ENCODE data around the gene GNG8.

GRCh38 chr19:46640656-46641055, 4.7 kb upstream of the GNG8 start:
- no peak for TF ChIP-seq POLR2A (IDR thresholded peaks at IDR 0.05)
- TF ChIP-seq, protein P1, sequence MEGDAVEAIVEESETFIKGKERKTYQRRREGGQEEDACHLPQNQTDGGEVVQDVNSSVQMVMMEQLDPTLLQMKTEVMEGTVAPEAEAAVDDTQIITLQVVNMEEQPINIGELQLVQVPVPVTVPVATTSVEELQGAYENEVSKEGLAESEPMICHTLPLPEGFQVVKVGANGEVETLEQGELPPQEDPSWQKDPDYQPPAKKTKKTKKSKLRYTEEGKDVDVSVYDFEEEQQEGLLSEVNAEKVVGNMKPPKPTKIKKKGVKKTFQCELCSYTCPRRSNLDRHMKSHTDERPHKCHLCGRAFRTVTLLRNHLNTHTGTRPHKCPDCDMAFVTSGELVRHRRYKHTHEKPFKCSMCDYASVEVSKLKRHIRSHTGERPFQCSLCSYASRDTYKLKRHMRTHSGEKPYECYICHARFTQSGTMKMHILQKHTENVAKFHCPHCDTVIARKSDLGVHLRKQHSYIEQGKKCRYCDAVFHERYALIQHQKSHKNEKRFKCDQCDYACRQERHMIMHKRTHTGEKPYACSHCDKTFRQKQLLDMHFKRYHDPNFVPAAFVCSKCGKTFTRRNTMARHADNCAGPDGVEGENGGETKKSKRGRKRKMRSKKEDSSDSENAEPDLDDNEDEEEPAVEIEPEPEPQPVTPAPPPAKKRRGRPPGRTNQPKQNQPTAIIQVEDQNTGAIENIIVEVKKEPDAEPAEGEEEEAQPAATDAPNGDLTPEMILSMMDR (IDR thresholded peaks at IDR 0.05): no peak
